HG03469 (cell line): ENCODE measurements around the gene PDE5A.

Experiments used
- ATAC-seq: cut with Tn5 transposase; IDR thresholded peaks from one replicate; pipeline ENCODE4 v1.9.1; 2021; ENCODE audit warnings: mild to moderate bottlenecking, moderate library complexity, moderate number of reproducible peaks; ENCODE audit not compliant: unreplicated experiment

Gene PDE5A

GRCh38 chr4:119587796-119588195 is 40.8 kb downstream of the PDE5A start:
- ATAC-seq, result no peak

GRCh38 chr4:119585771-119586170 is 42.8 kb downstream of the PDE5A start:
- ATAC-seq, result no peak

- ATAC-seq, result no peak
These were observed 47.3 kb downstream of the PDE5A start for GRCh38 chr4:119581190-119581873.

GRCh38 chr4:119580293-119580692 is 48.3 kb downstream of the PDE5A start:
- ATAC-seq, result no peak

GRCh38 chr4:119579823-119580222 is 48.8 kb downstream of the PDE5A start:
- ATAC-seq, result no peak

- no peak for ATAC-seq
These were observed 58.2 kb downstream of the PDE5A start for GRCh38 chr4:119570401-119570800.

- no peak for ATAC-seq
These were observed 64.5 kb downstream of the PDE5A start for GRCh38 chr4:119564106-119564505.

- no peak for ATAC-seq
These were observed 69.5 kb downstream of the PDE5A start for GRCh38 chr4:119559044-119559647.

GRCh38 chr4:119550857-119551532 is 77.6 kb downstream of the PDE5A start:
- no peak for ATAC-seq

- no peak for ATAC-seq
These were observed 79.0 kb downstream of the PDE5A start for GRCh38 chr4:119549639-119550038.

- ATAC-seq, result no peak
These were observed 84.8 kb downstream of the PDE5A start for GRCh38 chr4:119543779-119544178.

- no peak for ATAC-seq
These were observed 85.4 kb downstream of the PDE5A start for GRCh38 chr4:119543187-119543586.

GRCh38 chr4:119540249-119540648 is 88.4 kb downstream of the PDE5A start:
- ATAC-seq, result peak; percentile 30

GRCh38 chr4:119537586-119537985 is 91.0 kb downstream of the PDE5A start:
- ATAC-seq, result no peak

- ATAC-seq, result no peak
These were observed 91.8 kb downstream of the PDE5A start for GRCh38 chr4:119536572-119537528.

GRCh38 chr4:119532319-119532718 is 96.3 kb downstream of the PDE5A start:
- ATAC-seq, result no peak

GRCh38 chr4:119529788-119530187 is 98.8 kb downstream of the PDE5A start:
- no peak for ATAC-seq

GRCh38 chr4:119526786-119527550 is 101.6 kb downstream of the PDE5A start:
- ATAC-seq, result no peak

- ATAC-seq, result no peak
These were observed 102.6 kb downstream of the PDE5A start for GRCh38 chr4:119525771-119526712.
